ENCODE measurements around the gene DRD5. TPM values are rescaled to one million over a fixed set of nuclear protein-coding genes. Genes with fewer than 3 reads are reported as not detected.
A peak's percentile ranks its signal among the peaks of the same experiment; 100 is the strongest.
"Not testable (repeated sequence)": the region's sequence is repeated elsewhere in the genome, so short reads cannot be mapped to it uniquely, and the experiment has no call there.

Gene DRD5
- not detected for total RNA-seq

DNA sequence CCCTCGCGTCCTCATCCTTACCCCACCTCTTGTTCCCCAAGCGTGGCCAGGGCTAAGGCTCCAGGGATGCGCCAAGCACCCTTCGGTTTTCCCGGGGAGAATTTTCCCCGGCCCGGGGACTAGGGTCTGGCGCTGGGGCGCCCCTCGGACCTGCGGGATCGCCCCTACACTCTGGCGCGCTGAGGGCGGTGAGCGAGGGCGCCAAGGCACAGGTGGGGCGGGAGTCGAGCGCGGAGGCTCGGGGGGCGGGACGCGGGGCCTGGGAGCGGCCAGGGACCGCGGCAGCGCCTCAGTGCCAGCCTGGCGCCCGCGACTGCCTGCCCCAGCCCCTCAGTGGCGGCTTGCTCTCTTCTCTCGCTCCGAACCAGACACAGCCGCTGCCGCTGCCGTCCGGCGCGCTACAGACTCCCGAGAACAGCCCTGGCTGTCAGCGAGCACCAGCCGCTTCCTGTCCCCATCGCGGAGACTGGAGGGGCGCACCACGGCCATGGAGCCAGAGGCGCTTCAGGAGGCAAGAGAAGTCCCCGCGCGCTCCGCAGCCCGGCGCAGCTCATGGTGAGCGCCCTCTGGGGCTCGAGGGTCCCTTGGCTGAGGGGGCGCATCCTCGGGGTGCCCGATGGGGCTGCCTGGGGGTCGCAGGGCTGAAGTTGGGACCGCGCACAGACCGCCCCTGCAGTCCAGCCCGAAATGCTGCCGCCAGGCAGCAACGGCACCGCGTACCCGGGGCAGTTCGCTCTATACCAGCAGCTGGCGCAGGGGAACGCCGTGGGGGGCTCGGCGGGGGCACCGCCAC is at the start of gene DRD5:
TSS of gene DRD5 (plus strand) at position 292 of the 793 bp plus-strand sequence. CDS start at position 688, 396 bp downstream.
- H3K36me3 ChIP-seq: no peaks in the 10 kb centered on the region
- no peaks in the 10 kb centered on the region for H3K9me3 ChIP-seq
- no peak for ATAC-seq
- WGBS, 2 donors (ENCODE audit: low coverage in 1 of 2): no CpG with 5 or more reads among the region's 78 CpGs
- H3K27me3 ChIP-seq: peaks cover 41% of the 10 kb centered on the region
- H3K4me1 ChIP-seq: peaks cover 0 to 5% (median 0%) of the 10 kb centered on the region in 3 donors
- TF ChIP-seq POLR2A (IDR thresholded peaks at IDR 0.05) (no peak), EP300 (IDR thresholded peaks at IDR 0.05) (no peak), POLR2AphosphoS5 (IDR thresholded peaks at IDR 0.05) (no peak)
- TF ChIP-seq, protein P1, sequence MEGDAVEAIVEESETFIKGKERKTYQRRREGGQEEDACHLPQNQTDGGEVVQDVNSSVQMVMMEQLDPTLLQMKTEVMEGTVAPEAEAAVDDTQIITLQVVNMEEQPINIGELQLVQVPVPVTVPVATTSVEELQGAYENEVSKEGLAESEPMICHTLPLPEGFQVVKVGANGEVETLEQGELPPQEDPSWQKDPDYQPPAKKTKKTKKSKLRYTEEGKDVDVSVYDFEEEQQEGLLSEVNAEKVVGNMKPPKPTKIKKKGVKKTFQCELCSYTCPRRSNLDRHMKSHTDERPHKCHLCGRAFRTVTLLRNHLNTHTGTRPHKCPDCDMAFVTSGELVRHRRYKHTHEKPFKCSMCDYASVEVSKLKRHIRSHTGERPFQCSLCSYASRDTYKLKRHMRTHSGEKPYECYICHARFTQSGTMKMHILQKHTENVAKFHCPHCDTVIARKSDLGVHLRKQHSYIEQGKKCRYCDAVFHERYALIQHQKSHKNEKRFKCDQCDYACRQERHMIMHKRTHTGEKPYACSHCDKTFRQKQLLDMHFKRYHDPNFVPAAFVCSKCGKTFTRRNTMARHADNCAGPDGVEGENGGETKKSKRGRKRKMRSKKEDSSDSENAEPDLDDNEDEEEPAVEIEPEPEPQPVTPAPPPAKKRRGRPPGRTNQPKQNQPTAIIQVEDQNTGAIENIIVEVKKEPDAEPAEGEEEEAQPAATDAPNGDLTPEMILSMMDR (IDR thresholded peaks at IDR 0.05): no peak
- H3K27ac ChIP-seq: no peak within 1 kb of the TSS
- H3K4me3 ChIP-seq: peak within 1 kb of the TSS in 1 of 2 donors; percentile 29

DNA sequence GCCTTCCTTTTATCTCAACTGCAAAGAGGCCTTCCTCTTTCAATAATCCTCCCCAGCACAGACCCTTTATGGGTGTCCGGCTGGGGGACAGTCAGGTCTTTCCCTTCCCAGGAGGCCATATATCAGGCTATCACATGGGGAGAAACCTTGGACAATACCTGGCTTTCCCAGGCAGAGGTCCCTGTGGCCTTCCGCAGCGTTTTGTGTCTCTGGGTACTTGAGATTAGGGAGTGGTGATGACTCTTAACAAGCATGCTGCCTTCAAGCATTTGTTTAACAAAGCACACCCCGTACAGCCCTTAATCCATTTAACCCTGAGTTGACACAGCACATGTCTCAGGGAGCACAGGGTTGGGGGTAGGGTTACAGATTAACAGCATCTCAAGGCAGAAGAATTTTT is 49.2 kb upstream of the DRD5 start:
- H3K36me3 ChIP-seq, H3K9me3 ChIP-seq, H3K27ac ChIP-seq, H3K4me3 ChIP-seq, H3K4me1 ChIP-seq, H3K27me3 ChIP-seq, ATAC-seq: not testable (repeated sequence)
- 70 to 100% methylated on average over 1 of the region's 4 CpGs for WGBS, 2 donors (ENCODE audit: low coverage in 1 of 2)

DNA sequence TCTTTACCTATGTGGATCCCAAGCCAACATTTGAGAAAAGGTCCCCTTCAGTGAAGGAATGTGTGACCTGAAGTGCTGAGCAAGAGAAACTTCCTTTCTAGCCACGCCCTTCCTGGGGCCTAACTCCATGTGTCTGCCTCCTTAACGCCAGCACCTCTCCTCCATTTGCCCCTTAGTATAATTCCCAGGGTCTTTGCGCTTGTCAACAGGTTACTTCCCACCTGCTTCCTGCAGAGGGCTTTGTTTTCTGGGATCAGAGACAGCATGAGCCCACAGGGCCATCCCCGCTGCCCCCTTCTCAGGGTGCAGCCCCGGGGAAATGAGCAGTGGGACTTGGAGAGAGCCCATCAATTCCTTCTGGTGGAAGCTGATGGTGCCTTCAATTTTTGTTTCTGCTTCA is 45.9 kb upstream of the DRD5 start:
- no peak for ATAC-seq
- Histone ChIP-seq H3K36me3 (no peaks in the 10 kb centered on the region), H3K4me1 (no peaks in the 10 kb centered on the region), H3K4me3 (no peak overlapping the region), H3K9me3 (no peaks in the 10 kb centered on the region), H3K27ac (no peak overlapping the region), H3K27me3 (no peaks in the 10 kb centered on the region)
- no peak for TF ChIP-seq POLR2AphosphoS5 (IDR thresholded peaks at IDR 0.05)
- TF ChIP-seq, protein P1 (IDR thresholded peaks at IDR 0.05): no peak
- no peak for TF ChIP-seq EP300 (IDR thresholded peaks at IDR 0.05)
- no peak for TF ChIP-seq POLR2A (IDR thresholded peaks at IDR 0.05)
- WGBS, 2 donors (ENCODE audit: low coverage in 1 of 2): 77 to 90% methylated on average over 3 to 4 of the region's 5 CpGs

DNA sequence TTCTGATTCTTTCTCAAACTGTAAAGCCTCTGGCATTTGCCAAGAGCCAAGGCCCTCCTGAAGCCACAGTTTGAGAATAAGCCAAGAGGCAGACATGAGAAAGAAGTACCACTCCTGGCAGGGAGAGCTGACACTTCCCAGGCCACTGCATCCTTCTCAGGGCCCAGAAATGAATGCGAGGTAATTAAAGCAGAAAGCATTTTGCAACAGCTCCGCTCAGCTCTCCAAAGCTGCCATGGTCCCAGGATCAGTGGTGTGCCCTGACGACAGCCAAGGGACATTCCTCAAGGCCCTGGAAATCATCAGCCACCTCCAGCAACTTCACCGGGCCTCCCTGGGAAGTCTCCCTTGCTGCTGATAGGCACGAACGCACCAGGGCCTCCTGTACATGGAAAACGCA is 44.2 kb upstream of the DRD5 start:
- not testable (repeated sequence) for H3K9me3 ChIP-seq, H3K4me1 ChIP-seq, H3K27ac ChIP-seq, H3K4me3 ChIP-seq, H3K36me3 ChIP-seq, ATAC-seq, H3K27me3 ChIP-seq
- WGBS, 2 donors (ENCODE audit: low coverage in 1 of 2): 4 to 20% methylated on average over 4 to 7 of the region's 7 CpGs

DNA sequence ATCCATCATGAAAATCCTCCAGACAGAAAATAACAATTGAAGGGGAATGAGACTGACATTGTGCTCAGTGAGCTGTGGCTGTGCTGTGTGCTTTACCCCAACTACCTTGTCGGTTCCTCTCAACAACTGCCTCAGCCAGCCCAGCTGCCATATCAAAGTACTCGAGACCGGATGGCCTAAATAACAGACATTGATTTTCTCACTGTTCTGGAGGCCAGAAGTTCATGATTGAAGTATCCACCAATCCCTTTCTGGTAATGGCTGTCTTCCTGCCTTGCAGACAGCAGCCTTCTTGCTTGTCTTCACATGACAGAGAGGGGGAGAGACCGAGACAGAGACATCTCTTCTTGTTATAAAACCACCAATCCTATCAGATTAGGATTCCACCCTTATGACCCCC is 37.6 kb upstream of the DRD5 start:
- not testable (repeated sequence) for H3K9me3 ChIP-seq, ATAC-seq, H3K27me3 ChIP-seq, H3K4me1 ChIP-seq, H3K4me3 ChIP-seq, H3K36me3 ChIP-seq, H3K27ac ChIP-seq
- WGBS, 2 donors (ENCODE audit: low coverage in 1 of 2): 71 to 80% methylated on average over 1 to 2 of the region's 4 CpGs

DNA sequence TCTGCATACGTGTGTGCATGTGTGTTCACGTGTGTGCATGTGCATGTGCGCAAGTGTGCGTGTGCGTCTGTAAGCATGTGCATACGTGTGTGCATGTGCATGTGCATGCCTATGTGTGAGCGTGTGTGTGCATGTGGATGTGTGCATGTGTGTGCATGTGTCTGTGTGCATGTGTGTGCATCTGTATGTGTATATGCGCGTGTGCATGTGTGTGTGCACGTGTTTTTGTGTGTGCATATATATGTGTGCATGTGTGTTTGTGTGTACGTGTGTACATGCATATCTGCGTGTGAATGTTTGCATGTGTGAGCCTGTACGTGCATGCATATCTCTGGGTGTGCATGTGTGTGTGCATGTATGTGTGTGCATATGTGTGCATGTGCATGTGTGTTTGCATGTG is 35.7 kb upstream of the DRD5 start:
- no peak overlapping the region for H3K27ac ChIP-seq
- TF ChIP-seq EP300 (IDR thresholded peaks at IDR 0.05) (no peak), POLR2AphosphoS5 (IDR thresholded peaks at IDR 0.05) (no peak), POLR2A (IDR thresholded peaks at IDR 0.05) (no peak)
- TF ChIP-seq, protein P1 (IDR thresholded peaks at IDR 0.05): no peak
- no peaks in the 10 kb centered on the region for H3K36me3 ChIP-seq
- no peaks in the 10 kb centered on the region for H3K27me3 ChIP-seq
- no peaks in the 10 kb centered on the region for H3K4me1 ChIP-seq
- H3K4me3 ChIP-seq: no peak overlapping the region
- WGBS, 2 donors (ENCODE audit: low coverage in 1 of 2): 83 to 93% methylated on average over 10 of the region's 13 CpGs
- H3K9me3 ChIP-seq: no peaks in the 10 kb centered on the region
- no peak for ATAC-seq

All from gastroesophageal sphincter (tissue), 4 donors.